Heart left ventricle (tissue), 16 donors: ENCODE results near the gene GNB1L. TPM values are rescaled to one million over a fixed set of nuclear protein-coding genes. Genes with fewer than 3 reads are reported as not detected.
A peak's percentile ranks its signal among the peaks of the same experiment; 100 is the strongest.

Source experiments
- ATAC-seq, 4 donors: fragments of 200-7000 bp; cut with Tn5 transposase; one replicate each; pipeline ENCODE4 v1.9.1; 2020 to 2022; ENCODE audit warnings: moderate library complexity in 4 of 4, mild to moderate bottlenecking in 3 of 4, moderate number of reproducible peaks in 1 of 4
- DNase-seq, 5 donors: peaks; one replicate each; pipeline ENCODE4 v3.0.0-alpha.2; 2020
- H3K27ac ChIP-seq, 12 donors: fragments of 200-600 bp; sonication (generic) in 4 of 12; one replicate each; pipeline versions ENCODE4 v1.5.0 to v1.8.0; 2016 to 2022; ENCODE audit warnings: mild to moderate bottlenecking in 2 of 12
- H3K27me3 ChIP-seq, 9 donors: fragments of 200-600 bp; sonication (generic) in 2 of 9; one replicate each; pipeline versions ENCODE4 v1.5.1 to v1.8.0; 2016 to 2022; ENCODE audit warnings: mild to moderate bottlenecking in 3 of 9
- H3K36me3 ChIP-seq, 9 donors: fragments of 200-600 bp; sonication (generic) in 2 of 9; one replicate each; pipeline versions ENCODE4 v1.5.0 to v1.8.0; 2018 to 2022; ENCODE audit warnings: mild to moderate bottlenecking in 2 of 9
- H3K4me1 ChIP-seq, 12 donors: fragments of 200-600 bp; sonication (generic) in 4 of 12; one replicate each; pipeline versions ENCODE4 v1.5.0 to v1.8.0; 2016 to 2022; ENCODE audit warnings: mild to moderate bottlenecking in 3 of 12
- H3K4me3 ChIP-seq, 12 donors: fragments of 200-600 bp; sonication (generic) in 4 of 12; one replicate each; pipeline versions ENCODE4 v1.5.0 to v1.8.0; 2017 to 2022; ENCODE audit warnings: mild to moderate bottlenecking in 9 of 12, moderate library complexity in 4 of 12
- H3K9me3 ChIP-seq, 12 donors: fragments of 200-600 bp; sonication (generic) in 4 of 12; one replicate each; pipeline versions ENCODE4 v1.5.0 to v1.8.0; 2016 to 2022; ENCODE audit warnings: mild to moderate bottlenecking in 1 of 12
- POLR2A ChIP-seq, 2 donors: fragments of 450-650 bp; IDR thresholded peaks; one replicate each; pipeline ENCODE4 v1.6.1; 2017; ENCODE audit warnings: antibody characterized with exemption in 2 of 2, mild to moderate bottlenecking in 2 of 2, moderate library complexity in 2 of 2
- WGBS, 4 donors: extraction: QIAGEN DNeasy Blood & Tissue Kit in 2 of 4; methylation state at CpG; one replicate each; pipeline versions ENCODE4 v1.1.5 to v1.1.7; 2013 to 2018; 5-methylcytosine and 5-hydroxymethylcytosine counted together
- intact Hi-C, 10 donors: fragments of 100-400 bp; cut with DNase I; formaldehyde crosslinking; loops; one replicate each; pipeline versions ENCODE4 v1.11.1 to v1.14.2; 2022
- polyA plus RNA-seq, 2 donors: library from polyadenylated mRNA; stranded (reverse); fragments of 200-250 nt; gene quantifications; one replicate each; pipeline ENCODE4 v1.2.3, GENCODE V29; 2013
- total RNA-seq, 9 donors: library from RNA; depleted of rRNA in 2 of 9; stranded (reverse); fragments of >200 nt in 2 of 9; fragmentation: NEBNext Ultra II Directional in 3 of 9; extraction: Animal tissue kit (Norgen Biotek cat#: 25700) in 3 of 9; gene quantifications; one replicate each; pipeline versions ENCODE4 v1.1.0 to v1.2.4, GENCODE V29; 2016 to 2023
- TF ChIP-seq, protein P1 (sequence below), 12 donors: fragments of 200-600 bp; sonication (generic) in 4 of 12; IDR thresholded peaks; one replicate each; pipeline versions ENCODE4 v1.5.0 to v1.8.0; 2018 to 2022; ENCODE audit warnings: antibody characterized with exemption in 12 of 12, mild to moderate bottlenecking in 5 of 12
- donor health status: ischemic (EF 13 %, LVEDD 7.1; RV severe dilation, severe dysfunction).
- donor health status: healthy with polysubstance abuse.
- donor health status: DM: no; HTN: yes; CAD: no.
- donor health status: DM: no; HTN: no; CAD: no.
- donor health status: ischemic (EF 25% LVEDD 6.9; RV normal size, moderate dysfunction).
- donor health status: ischemic (EF 25% LVEDD 5.7; RV mildly dilated, moderate dysfunction).
- donor health status: healthy.
- donor health status: DM: yes; HTN: yes; CAD: no.
- donor health status: ischemic (EF 35%, LVEDD 5.7; RV mildly dilated, moderate dysfunction).
- donor health status: nonischemic (EF 11% LVEDD 7.7; RV severe dilation, severe dysfunction).
- donor health status: DM: yes; HTN: yes; CAD: no.
- donor health status: PGD.
- donor health status: ischemic (EF 29% LVEDD 5.4; RV normal size, mild dysfunction).
- donor health status: nonischemic (EF 23%, LVEDD 6.1; RV moderate dilation, normal function).

The GNB1L gene
- total and polyA plus RNA-seq, 11 donors, result 1.6 to 9.2 (median 2.4) TPM

DNA sequence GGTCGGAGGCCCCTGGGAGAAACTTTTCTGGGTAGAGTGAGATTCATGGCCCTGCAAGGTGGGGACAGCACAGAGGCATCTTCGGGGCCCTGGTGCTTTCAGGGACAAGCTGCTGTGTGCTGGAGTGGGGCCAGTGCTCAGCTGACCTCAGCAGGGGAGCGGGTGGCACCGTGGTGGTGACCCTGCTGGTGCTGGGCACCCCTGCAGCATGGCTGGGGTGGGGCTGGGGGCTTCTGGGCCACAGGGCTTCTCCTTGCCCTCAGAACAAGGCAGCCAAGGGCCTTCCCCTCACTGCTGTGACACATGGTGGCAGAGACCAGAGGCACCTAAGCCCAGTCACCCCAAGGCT is 24.9 kb upstream of the GNB1L start:
- intact Hi-C loops, result no loop called here
- 75 to 82% (median 82%) methylated on average over 4 of the region's 4 CpGs for WGBS, 4 donors

DNA sequence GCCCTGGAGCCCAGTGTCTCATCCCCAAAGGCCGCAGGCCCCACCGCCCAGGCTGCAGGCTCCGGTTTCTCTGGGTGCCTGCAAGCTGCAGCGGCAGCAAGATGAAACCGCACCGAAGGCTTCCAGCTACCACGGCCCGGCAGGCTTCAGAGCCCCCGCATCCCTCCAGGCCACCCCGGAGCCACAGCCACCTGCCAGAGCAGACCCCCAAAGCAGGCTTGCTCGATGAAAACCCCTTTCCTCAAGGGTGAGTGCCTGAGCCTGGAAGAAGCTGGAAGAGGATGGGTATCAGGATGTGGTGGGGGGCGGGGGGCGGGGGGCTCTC is 24.5 kb upstream of the GNB1L start:
- TF ChIP-seq POLR2A (IDR thresholded peaks at IDR 0.05), result no peak
- TF ChIP-seq, protein P1, sequence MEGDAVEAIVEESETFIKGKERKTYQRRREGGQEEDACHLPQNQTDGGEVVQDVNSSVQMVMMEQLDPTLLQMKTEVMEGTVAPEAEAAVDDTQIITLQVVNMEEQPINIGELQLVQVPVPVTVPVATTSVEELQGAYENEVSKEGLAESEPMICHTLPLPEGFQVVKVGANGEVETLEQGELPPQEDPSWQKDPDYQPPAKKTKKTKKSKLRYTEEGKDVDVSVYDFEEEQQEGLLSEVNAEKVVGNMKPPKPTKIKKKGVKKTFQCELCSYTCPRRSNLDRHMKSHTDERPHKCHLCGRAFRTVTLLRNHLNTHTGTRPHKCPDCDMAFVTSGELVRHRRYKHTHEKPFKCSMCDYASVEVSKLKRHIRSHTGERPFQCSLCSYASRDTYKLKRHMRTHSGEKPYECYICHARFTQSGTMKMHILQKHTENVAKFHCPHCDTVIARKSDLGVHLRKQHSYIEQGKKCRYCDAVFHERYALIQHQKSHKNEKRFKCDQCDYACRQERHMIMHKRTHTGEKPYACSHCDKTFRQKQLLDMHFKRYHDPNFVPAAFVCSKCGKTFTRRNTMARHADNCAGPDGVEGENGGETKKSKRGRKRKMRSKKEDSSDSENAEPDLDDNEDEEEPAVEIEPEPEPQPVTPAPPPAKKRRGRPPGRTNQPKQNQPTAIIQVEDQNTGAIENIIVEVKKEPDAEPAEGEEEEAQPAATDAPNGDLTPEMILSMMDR (IDR thresholded peaks at IDR 0.05), result no peak
- intact Hi-C loops, result no loop called here
- ATAC-seq, result no peak
- Histone ChIP-seq H3K9me3 (no peaks in the 10 kb centered on the region), H3K4me3 (no peak overlapping the region), H3K36me3 (peaks cover 0 to 23% (median 4%) of the 10 kb centered on the region in 9 donors), H3K27ac (no peak overlapping the region), H3K4me1 (peaks cover 3 to 29% (median 12%) of the 10 kb centered on the region in 12 donors), H3K27me3 (no peaks in the 10 kb centered on the region)
- 84 to 96% (median 94%) methylated on average over 11 to 13 of the region's 13 CpGs for WGBS, 4 donors
- DNase-seq, result peak in 1 of 5 donors; percentile 42

More for the DNA sequence above, 24.9 kb upstream of the GNB1L start:
- H3K4me3 ChIP-seq, result no peak overlapping the region
- TF ChIP-seq, protein P1 (IDR thresholded peaks at IDR 0.05), result no peak
- no peak for TF ChIP-seq POLR2A (IDR thresholded peaks at IDR 0.05)
- ATAC-seq, result no peak
- H3K27ac ChIP-seq, result no peak overlapping the region
- H3K4me1 ChIP-seq, result peaks cover 2 to 25% (median 12%) of the 10 kb centered on the region in 12 donors
- H3K9me3 ChIP-seq, result no peaks in the 10 kb centered on the region
- DNase-seq, result peak in 3 of 5 donors; percentile 10 to 15 (median 14)
- H3K27me3 ChIP-seq, result no peaks in the 10 kb centered on the region
- peaks cover 0 to 23% (median 4%) of the 10 kb centered on the region in 9 donors for H3K36me3 ChIP-seq

DNA sequence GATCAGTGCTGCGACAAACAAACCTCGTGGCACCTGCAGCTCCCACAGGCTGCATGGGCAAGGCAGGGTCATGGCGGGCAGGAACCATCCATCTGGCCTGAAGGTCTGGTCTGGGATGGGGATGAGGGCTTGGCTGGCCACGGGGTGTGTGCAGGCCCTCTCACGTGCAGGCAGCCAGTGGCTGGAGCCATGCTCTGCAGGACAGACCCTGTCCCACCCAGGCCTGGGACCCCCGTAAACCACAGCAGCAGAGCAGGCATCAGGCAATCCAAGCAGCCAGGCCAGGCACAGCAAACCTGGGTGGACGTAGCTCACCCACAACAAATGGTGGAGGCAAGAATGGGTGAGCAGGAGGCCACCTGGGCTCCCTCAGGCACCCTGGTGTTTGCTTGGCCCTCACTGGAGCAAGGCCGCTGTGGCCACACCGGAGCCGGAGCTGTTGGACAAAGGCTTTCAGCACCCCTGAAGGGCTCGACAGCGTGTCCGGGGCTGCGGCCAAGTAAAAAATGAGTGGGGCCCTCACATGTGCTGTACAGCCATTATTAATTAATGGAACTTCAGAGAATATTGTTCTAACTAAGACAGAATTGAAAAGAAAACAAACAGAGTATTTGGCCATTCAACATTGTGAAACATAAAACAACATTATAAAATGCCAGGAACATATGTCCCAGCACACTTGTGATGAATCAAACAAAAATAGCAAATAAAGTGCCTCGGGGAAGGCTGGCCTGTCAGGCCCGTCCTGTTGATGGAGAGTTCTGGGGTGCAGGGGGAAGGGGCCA is 24.0 kb upstream of the GNB1L start:
- no peak overlapping the region for H3K4me3 ChIP-seq
- peaks cover 0 to 23% (median 4%) of the 10 kb centered on the region in 9 donors for H3K36me3 ChIP-seq
- H3K4me1 ChIP-seq, result peaks cover 3 to 35% (median 13%) of the 10 kb centered on the region in 12 donors
- intact Hi-C loops, result no loop called here
- DNase-seq (peak in 3 of 5 donors; percentile 12 to 32 (median 14)), ATAC-seq (no peak)
- no peaks in the 10 kb centered on the region for H3K9me3 ChIP-seq
- H3K27ac ChIP-seq, result no peak overlapping the region
- TF ChIP-seq, protein P1 (IDR thresholded peaks at IDR 0.05), result no peak
- TF ChIP-seq POLR2A (IDR thresholded peaks at IDR 0.05), result no peak
- WGBS, 4 donors, result 89 to 97% (median 92%) methylated on average over 13 to 16 of the region's 16 CpGs
- H3K27me3 ChIP-seq, result no peaks in the 10 kb centered on the region

DNA sequence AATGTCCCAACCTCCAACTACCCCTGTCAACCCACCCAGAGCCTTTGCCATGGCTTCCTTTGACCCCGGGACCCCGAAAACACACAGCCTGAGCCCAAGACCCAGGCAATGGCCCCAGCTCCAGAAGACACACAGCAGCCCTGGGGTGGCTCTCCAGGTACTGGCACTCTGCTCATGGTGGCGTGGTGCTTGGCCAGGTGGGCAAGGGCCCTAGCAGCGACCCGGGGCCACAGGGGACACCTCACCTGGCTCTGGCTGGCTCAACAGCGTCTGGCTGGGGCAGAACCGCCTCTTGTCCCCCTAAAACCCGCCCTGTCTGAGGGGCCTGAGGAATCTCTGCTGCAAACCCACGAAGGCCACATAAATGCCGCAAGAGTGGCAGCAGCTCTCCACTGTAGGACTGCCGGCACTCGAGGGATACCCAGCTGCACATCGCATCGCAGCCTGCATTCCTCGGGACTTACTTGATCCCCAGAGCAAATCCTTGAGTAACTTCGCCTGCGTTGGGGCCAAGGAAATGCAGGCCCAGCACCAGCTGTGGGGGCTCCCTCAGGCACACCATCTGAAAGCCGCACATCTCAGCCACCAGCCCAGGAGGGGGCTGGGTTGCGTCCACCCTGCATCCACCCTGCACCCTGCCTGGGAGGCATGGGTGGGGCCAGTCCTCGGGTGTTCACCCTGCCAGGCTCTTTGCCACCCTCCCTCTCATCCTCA is 23.1 kb upstream of the GNB1L start:
- Histone ChIP-seq H3K4me3 (no peak overlapping the region), H3K27ac (no peak overlapping the region), H3K9me3 (no peaks in the 10 kb centered on the region), H3K4me1 (peaks cover 3 to 37% (median 13%) of the 10 kb centered on the region in 12 donors), H3K36me3 (peaks cover 0 to 21% (median 2%) of the 10 kb centered on the region in 9 donors), H3K27me3 (no peaks in the 10 kb centered on the region)
- no peak for ATAC-seq
- 92 to 97% (median 95%) methylated on average over 10 to 20 of the region's 20 CpGs for WGBS, 4 donors
- TF ChIP-seq, protein P1 (IDR thresholded peaks at IDR 0.05), result no peak
- TF ChIP-seq POLR2A (IDR thresholded peaks at IDR 0.05), result no peak
- peak in 3 of 5 donors; percentile 17 to 45 (median 19) for DNase-seq
- intact Hi-C loops, result no loop called here
